ENCODE results near the gene ZMPSTE24.

The ZMPSTE24 gene

GRCh38 chr1:40307186-40307585 is 49.1 kb downstream of the ZMPSTE24 start:
- Histone ChIP-seq H3K9me3 (no peaks in the 10 kb centered on the region), H3K27me3 (no peaks in the 10 kb centered on the region), H3K27ac (no peak overlapping the region), H3K36me3 (peaks cover 38% of the 10 kb centered on the region), H3K4me1 (ENCODE audit: control insufficient read depth in 1 of 2, insufficient read depth in 1 of 2, low read depth in 1 of 2, low read length in 1 of 2) (peaks cover 5 to 8% of the 10 kb centered on the region in 2 experiments), H3K4me3 (ENCODE audit: low read depth in 1 of 2, low read length in 1 of 2) (no peak overlapping the region)
- no peak for TF ChIP-seq CTCF (IDR thresholded peaks at IDR 0.05)

GRCh38 chr1:40308036-40308727 is 50.1 kb downstream of the ZMPSTE24 start:
- H3K27ac ChIP-seq, result no peak overlapping the region

DNA sequence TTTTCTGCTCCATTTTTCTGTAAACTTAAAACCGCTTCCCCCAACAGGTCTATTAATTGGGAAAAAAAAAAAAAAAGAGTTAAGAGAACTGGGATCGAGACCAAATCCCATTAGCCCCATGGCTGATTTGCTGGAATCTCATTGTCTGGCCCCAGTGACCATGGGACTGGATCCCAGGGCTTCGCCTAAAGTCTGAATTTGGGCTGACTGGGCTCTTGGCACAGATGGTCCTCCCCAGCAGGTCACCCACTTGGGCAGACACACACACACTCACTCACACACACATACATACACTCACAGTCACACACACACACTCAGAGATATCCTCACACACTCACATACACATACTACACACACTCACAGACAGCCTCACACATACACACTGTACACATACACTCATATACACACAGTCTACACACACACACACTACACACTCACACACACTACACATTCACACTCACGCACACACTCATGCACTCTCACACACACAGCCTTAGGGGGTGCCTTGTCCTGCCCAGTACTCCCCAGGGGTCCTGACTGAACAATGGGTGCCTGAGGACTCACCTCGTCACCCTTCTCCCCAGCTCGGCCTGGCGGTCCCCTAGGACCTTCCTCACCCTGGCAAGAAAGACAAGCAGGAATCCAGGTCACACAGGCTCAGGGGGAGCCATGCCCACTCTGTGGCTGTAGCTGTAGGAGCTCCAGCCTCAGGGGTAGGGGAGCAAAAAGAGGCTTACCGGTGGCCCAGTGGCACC is 51.5 kb downstream of the ZMPSTE24 start:
- H3K4me1 ChIP-seq (ENCODE audit: control insufficient read depth in 1 of 2, insufficient read depth in 1 of 2, low read depth in 1 of 2, low read length in 1 of 2), result peaks cover 15 to 18% of the 10 kb centered on the region in 2 experiments
- no peak overlapping the region for H3K4me3 ChIP-seq (ENCODE audit: low read depth in 1 of 2, low read length in 1 of 2)
- peaks cover 18% of the 10 kb centered on the region for H3K36me3 ChIP-seq
- H3K27ac ChIP-seq, result no peak overlapping the region
- H3K9me3 ChIP-seq, result no peaks in the 10 kb centered on the region
- TF ChIP-seq CTCF (IDR thresholded peaks at IDR 0.05), result no peak
- no peaks in the 10 kb centered on the region for H3K27me3 ChIP-seq

More at GRCh38 chr1:40308036-40308727, 50.1 kb downstream of the ZMPSTE24 start:
- Histone ChIP-seq H3K9me3 (no peaks in the 10 kb centered on the region), H3K36me3 (peaks cover 28% of the 10 kb centered on the region), H3K4me1 (ENCODE audit: control insufficient read depth in 1 of 2, insufficient read depth in 1 of 2, low read depth in 1 of 2, low read length in 1 of 2) (peaks cover 15 to 18% of the 10 kb centered on the region in 2 experiments), H3K27me3 (no peaks in the 10 kb centered on the region), H3K4me3 (ENCODE audit: low read depth in 1 of 2, low read length in 1 of 2) (no peak overlapping the region)
- TF ChIP-seq CTCF (IDR thresholded peaks at IDR 0.05), result no peak

DNA sequence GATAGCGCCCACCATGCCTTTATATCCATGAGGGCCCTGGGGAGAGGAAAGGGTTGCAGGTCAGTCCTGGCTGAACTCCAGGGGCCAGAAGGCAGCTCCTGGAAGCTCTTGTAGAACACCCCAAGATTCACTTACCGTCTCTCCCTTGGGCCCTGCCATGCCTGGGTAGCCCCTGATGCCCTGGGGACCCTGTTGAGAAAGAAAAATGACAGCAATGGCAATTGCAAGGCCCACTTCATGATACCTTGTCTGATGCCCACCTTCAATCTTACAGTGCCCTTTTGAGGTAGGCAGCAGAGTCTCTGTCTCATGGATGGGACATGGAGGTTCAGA is 52.1 kb downstream of the ZMPSTE24 start:
- peaks cover 16% of the 10 kb centered on the region for H3K36me3 ChIP-seq
- TF ChIP-seq CTCF (IDR thresholded peaks at IDR 0.05), result no peak
- no peak overlapping the region for H3K27ac ChIP-seq
- H3K27me3 ChIP-seq, result no peaks in the 10 kb centered on the region
- no peak overlapping the region for H3K4me3 ChIP-seq (ENCODE audit: low read depth in 1 of 2, low read length in 1 of 2)
- peaks cover 19 to 23% of the 10 kb centered on the region in 2 experiments for H3K4me1 ChIP-seq (ENCODE audit: control insufficient read depth in 1 of 2, insufficient read depth in 1 of 2, low read depth in 1 of 2, low read length in 1 of 2)
- no peaks in the 10 kb centered on the region for H3K9me3 ChIP-seq

- TF ChIP-seq CTCF (IDR thresholded peaks at IDR 0.05), result no peak
- H3K27me3 ChIP-seq, result peaks cover 8% of the 10 kb centered on the region
- H3K27ac ChIP-seq, result no peak overlapping the region
- no peaks in the 10 kb centered on the region for H3K9me3 ChIP-seq
- no peak overlapping the region for H3K4me3 ChIP-seq (ENCODE audit: low read depth in 1 of 2, low read length in 1 of 2)
- H3K36me3 ChIP-seq, result peaks cover 9% of the 10 kb centered on the region
- H3K4me1 ChIP-seq (ENCODE audit: control insufficient read depth in 1 of 2, insufficient read depth in 1 of 2, low read depth in 1 of 2, low read length in 1 of 2), result peaks cover 29 to 33% of the 10 kb centered on the region in 2 experiments
Measured at GRCh38 chr1:40310983-40311642, 53.1 kb downstream of the ZMPSTE24 start.

All from neutrophil (primary cell).